ENCODE results near the gene S100A14.

Gene S100A14

DNA sequence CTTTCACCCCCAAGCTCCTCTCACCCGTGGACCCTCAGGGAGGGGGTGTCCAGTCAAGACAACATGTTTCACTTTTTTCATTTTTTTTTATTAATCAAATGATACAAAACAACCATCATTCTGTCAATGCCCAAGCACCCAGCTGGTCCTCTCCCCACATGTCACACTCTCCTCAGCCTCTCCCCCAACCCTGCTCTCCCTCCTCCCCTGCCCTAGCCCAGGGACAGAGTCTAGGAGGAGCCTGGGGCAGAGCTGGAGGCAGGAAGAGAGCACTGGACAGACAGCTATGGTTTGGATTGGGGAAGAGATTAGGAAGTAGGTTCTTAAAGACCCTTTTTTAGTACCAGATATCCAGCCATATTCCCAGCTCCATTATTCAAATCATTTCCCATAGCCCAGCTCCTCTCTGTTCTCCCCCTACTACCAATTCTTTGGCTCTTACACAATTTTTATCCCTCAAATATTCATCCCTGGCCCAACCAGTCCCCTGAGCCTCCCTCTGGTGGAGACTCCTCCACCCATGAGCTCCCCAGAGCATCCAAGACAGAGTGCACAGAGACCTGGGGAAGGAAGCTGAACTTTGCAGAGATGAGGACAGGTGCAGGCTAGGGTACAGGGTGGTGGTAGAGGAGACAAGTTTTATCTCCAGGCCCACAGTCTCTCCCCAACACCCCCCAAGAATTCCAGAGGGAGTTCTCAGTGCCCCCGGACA is 1.8 kb downstream of the S100A14 start:
- Histone ChIP-seq H3K9ac (ENCODE audit: low read length) (no peak overlapping the region), H3K27me3 (replicated peaks; ENCODE audit: control insufficient read depth, insufficient read depth, low read length) (no peaks in the 10 kb centered on the region), H3K9me3 (ENCODE audit: control insufficient read depth, low read length) (no peaks in the 10 kb centered on the region), H3K4me1 (ENCODE audit: control insufficient read depth, insufficient read depth, low read length) (peaks cover 49% of the 10 kb centered on the region), H3K36me3 (ENCODE audit: control insufficient read depth, insufficient read depth, low read length, severe bottlenecking) (peaks cover 11% of the 10 kb centered on the region), H3K4me3 (ENCODE audit: low read length) (no peak overlapping the region)
- no peak for DNase-seq (ENCODE audit: low read depth)

DNA sequence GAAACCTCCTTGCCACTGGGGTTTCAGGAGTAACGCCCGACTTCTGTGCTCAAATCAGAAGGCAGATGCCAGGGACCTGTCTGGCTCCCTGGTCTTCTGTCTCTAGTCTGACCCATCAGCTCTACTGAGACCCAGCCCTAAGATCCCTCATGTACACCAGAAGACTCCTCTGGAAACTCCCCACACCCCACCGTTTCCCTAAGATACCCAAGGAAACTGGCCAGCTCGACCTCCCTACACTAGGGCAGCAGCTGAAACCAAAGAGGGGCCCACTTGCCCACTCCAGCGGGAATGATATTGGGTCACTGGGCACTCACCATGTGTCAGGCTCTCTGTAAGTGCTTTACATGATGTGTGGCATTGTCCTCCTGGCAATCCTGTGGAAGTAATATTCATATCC is 2.7 kb downstream of the S100A14 start:
- peaks cover 58% of the 10 kb centered on the region for H3K4me1 ChIP-seq (ENCODE audit: control insufficient read depth, insufficient read depth, low read length)
- peak overlapping the region; percentile 91 for H3K4me3 ChIP-seq (ENCODE audit: low read length)
- no peaks in the 10 kb centered on the region for H3K27me3 ChIP-seq (replicated peaks; ENCODE audit: control insufficient read depth, insufficient read depth, low read length)
- peaks cover 1% of the 10 kb centered on the region for H3K36me3 ChIP-seq (ENCODE audit: control insufficient read depth, insufficient read depth, low read length, severe bottlenecking)
- no peaks in the 10 kb centered on the region for H3K9me3 ChIP-seq (ENCODE audit: control insufficient read depth, low read length)
- DNase-seq (ENCODE audit: low read depth): no peak
- peak overlapping the region; percentile 95 for H3K9ac ChIP-seq (ENCODE audit: low read length)

DNA sequence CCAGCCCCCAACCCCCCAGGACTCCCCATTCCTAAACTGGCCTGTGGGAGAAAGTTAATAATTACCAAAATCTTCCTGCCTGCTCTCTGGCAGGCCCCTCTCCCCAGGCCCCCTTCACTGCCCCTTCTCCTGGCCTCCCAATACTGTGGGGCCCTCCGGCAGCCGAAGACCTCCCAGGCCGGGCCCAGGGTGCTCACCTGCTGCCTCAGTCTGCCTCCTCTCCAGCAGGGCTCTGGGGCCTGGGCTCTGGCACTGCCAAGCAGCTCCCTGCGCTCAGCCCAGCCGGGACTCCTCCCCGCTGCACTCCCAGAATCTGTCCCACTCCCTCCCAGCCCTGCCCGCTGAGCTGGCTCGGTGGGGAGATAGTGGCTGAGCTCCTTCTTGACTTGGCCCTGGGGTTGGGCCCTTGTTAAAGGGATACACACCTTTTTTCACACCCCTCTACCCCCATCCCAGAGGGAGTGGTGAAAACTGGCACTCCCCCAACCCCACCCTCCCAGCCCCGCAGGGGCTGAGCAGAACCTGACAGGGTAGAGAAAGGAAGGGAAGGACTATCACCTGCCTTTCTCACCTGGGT is 3.3 kb downstream of the S100A14 start, which contains the start of gene S100A16:
TSS of gene S100A16 (minus strand) at position 383 of the 577 bp plus-strand sequence. CDS start 4,986 bp downstream, outside the sequence.
- no peaks in the 10 kb centered on the region for H3K27me3 ChIP-seq (replicated peaks; ENCODE audit: control insufficient read depth, insufficient read depth, low read length)
- H3K9ac ChIP-seq (ENCODE audit: low read length): peak within 1 kb of the TSS; percentile 95
- H3K36me3 ChIP-seq (ENCODE audit: control insufficient read depth, insufficient read depth, low read length, severe bottlenecking): peaks cover 3% of the 10 kb centered on the region
- H3K4me1 ChIP-seq (ENCODE audit: control insufficient read depth, insufficient read depth, low read length): peaks cover 61% of the 10 kb centered on the region
- peak within 1 kb of the TSS; percentile 91 for H3K4me3 ChIP-seq (ENCODE audit: low read length)
- peak; percentile 85 for DNase-seq (ENCODE audit: low read depth)
- no peaks in the 10 kb centered on the region for H3K9me3 ChIP-seq (ENCODE audit: control insufficient read depth, low read length)

DNA sequence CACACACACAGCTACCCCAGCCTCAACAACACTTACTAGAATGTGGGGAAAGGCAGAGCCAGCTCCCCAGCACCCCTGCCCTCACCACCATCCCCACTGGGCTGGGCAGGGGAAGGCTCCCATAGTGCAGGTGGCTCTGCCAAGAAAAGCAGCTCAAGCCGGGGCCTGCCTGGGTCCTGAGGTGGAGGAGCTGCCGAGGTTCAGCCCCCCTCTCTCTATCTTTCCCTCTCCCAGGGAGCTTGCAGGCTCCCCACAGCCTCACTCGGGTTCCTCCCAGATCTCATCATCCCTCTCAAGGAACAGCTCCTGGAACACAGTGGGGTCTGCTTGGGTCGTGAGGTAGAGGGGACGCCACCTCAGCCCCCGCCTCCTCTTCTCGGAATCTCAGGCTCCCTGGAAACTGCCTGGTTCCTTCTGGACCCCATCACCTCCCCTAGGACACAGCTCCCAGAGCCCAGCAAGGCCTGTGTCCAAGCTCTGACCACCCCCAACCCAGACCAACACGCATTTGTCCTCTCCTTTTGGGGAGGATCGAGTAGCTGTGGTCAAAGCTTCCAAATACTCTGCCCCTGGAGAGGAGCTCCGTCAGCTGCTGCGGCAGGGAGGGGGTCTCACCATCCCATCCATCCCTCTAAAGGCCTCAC is 3.9 kb downstream of the S100A14 start:
- H3K9ac ChIP-seq (ENCODE audit: low read length): peak overlapping the region; percentile 95
- no peaks in the 10 kb centered on the region for H3K9me3 ChIP-seq (ENCODE audit: control insufficient read depth, low read length)
- H3K4me3 ChIP-seq (ENCODE audit: low read length): peak overlapping the region; percentile 91
- no peaks in the 10 kb centered on the region for H3K27me3 ChIP-seq (replicated peaks; ENCODE audit: control insufficient read depth, insufficient read depth, low read length)
- peaks cover 9% of the 10 kb centered on the region for H3K36me3 ChIP-seq (ENCODE audit: control insufficient read depth, insufficient read depth, low read length, severe bottlenecking)
- peak; percentile 61 for DNase-seq (ENCODE audit: low read depth)
- H3K4me1 ChIP-seq (ENCODE audit: control insufficient read depth, insufficient read depth, low read length): peaks cover 57% of the 10 kb centered on the region

DNA sequence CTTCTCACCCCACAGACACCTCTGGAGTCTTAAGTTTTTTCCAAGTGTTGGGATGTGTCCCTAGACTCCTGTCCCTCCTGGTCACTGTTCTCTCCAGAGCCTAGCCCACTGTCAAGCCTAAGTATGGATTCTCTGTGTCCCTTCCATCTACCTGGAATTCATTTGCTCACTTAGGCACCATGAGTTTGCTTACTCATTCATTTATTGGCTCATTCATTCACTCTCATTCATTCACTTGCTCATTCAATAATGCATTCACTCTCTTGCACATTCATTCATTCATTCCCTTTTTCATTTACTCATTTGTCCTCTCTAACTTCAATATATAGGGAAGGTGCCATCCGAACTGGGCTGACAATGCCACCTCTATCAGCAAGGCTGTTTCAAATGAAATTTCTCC is 4.8 kb downstream of the S100A14 start:
- DNase-seq (ENCODE audit: low read depth): no peak
- H3K36me3 ChIP-seq (ENCODE audit: control insufficient read depth, insufficient read depth, low read length, severe bottlenecking): peaks cover 17% of the 10 kb centered on the region
- H3K9ac ChIP-seq (ENCODE audit: low read length): peak overlapping the region; percentile 95
- H3K4me1 ChIP-seq (ENCODE audit: control insufficient read depth, insufficient read depth, low read length): peaks cover 48% of the 10 kb centered on the region
- H3K27me3 ChIP-seq (replicated peaks; ENCODE audit: control insufficient read depth, insufficient read depth, low read length): no peaks in the 10 kb centered on the region
- H3K4me3 ChIP-seq (ENCODE audit: low read length): peak overlapping the region; percentile 91
- no peaks in the 10 kb centered on the region for H3K9me3 ChIP-seq (ENCODE audit: control insufficient read depth, low read length)

DNA sequence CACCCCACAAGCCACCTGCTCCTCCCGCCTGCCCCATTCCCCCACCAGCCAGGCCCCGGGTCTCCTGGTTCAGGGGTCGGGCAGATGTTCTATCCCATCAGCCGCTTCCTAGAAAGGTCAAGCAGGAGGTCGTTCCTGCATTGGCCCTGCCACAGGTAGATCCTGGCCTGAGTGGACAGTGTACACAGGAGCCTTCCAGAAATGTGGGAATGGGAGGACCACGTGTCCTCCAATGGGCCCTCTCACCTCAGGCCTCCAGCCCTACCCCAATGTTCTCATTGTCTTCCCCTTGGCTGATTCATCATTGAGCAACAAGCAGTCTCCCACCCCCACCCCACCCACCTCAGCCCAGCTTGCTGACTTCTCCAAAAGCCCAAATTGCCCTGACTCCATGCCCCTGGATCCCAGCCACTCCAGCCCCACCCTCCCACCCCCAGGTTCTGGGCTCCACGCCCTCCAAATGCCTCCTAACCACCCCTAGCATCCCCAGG is 5.3 kb downstream of the S100A14 start:
- Histone ChIP-seq H3K9me3 (ENCODE audit: control insufficient read depth, low read length) (no peaks in the 10 kb centered on the region), H3K4me3 (ENCODE audit: low read length) (peak overlapping the region; percentile 91), H3K27me3 (replicated peaks; ENCODE audit: control insufficient read depth, insufficient read depth, low read length) (no peaks in the 10 kb centered on the region), H3K9ac (ENCODE audit: low read length) (no peak overlapping the region), H3K4me1 (ENCODE audit: control insufficient read depth, insufficient read depth, low read length) (peaks cover 43% of the 10 kb centered on the region), H3K36me3 (ENCODE audit: control insufficient read depth, insufficient read depth, low read length, severe bottlenecking) (peaks cover 22% of the 10 kb centered on the region)
- peak; percentile 64 for DNase-seq (ENCODE audit: low read depth)

DNA sequence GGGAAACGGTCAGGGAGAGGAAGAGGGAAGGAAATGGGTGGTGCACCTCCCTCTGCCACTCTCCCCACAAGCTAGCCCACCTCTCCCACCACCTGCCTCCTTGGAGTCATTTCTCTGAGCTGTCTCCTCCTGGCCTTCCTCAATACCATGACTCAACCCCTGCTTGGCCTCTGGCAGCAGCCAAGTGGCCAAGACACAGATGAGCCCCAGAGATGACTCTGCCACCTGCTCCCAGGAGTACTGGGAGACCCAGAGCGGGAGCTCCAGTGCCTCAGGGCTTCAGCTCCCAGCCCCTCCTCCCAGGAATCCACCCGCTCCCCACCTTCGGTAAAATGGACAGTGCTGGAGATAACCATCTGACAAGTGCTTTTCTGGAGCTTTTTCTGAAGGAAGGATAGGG is 5.8 kb downstream of the S100A14 start:
- no peaks in the 10 kb centered on the region for H3K27me3 ChIP-seq (replicated peaks; ENCODE audit: control insufficient read depth, insufficient read depth, low read length)
- peak overlapping the region; percentile 73 for H3K4me3 ChIP-seq (ENCODE audit: low read length)
- H3K36me3 ChIP-seq (ENCODE audit: control insufficient read depth, insufficient read depth, low read length, severe bottlenecking): peaks cover 26% of the 10 kb centered on the region
- no peaks in the 10 kb centered on the region for H3K9me3 ChIP-seq (ENCODE audit: control insufficient read depth, low read length)
- H3K4me1 ChIP-seq (ENCODE audit: control insufficient read depth, insufficient read depth, low read length): peaks cover 43% of the 10 kb centered on the region
- DNase-seq (ENCODE audit: low read depth): peak; percentile 34
- H3K9ac ChIP-seq (ENCODE audit: low read length): peak overlapping the region; percentile 74

DNA sequence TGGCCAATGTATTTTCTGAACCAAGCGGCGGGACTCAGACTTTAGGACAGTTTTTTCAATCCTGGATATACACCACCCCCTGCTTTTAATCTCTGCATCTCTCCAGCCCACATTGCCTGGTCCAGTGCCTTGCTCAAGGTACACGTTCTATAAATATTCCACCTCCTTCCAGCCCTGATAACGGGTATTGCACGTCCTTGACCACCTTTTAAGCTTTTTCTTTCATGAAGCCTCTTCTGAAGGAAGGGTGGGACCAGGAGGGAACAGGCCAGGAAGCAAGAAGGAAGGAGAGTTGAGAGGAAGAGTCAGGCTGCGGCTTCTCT is 6.6 kb downstream of the S100A14 start:
- no peak for DNase-seq (ENCODE audit: low read depth)
- H3K4me1 ChIP-seq (ENCODE audit: control insufficient read depth, insufficient read depth, low read length): peaks cover 43% of the 10 kb centered on the region
- peak overlapping the region; percentile 74 for H3K9ac ChIP-seq (ENCODE audit: low read length)
- no peaks in the 10 kb centered on the region for H3K27me3 ChIP-seq (replicated peaks; ENCODE audit: control insufficient read depth, insufficient read depth, low read length)
- H3K9me3 ChIP-seq (ENCODE audit: control insufficient read depth, low read length): no peaks in the 10 kb centered on the region
- H3K4me3 ChIP-seq (ENCODE audit: low read length): peak overlapping the region; percentile 73
- H3K36me3 ChIP-seq (ENCODE audit: control insufficient read depth, insufficient read depth, low read length, severe bottlenecking): peaks cover 30% of the 10 kb centered on the region

DNA sequence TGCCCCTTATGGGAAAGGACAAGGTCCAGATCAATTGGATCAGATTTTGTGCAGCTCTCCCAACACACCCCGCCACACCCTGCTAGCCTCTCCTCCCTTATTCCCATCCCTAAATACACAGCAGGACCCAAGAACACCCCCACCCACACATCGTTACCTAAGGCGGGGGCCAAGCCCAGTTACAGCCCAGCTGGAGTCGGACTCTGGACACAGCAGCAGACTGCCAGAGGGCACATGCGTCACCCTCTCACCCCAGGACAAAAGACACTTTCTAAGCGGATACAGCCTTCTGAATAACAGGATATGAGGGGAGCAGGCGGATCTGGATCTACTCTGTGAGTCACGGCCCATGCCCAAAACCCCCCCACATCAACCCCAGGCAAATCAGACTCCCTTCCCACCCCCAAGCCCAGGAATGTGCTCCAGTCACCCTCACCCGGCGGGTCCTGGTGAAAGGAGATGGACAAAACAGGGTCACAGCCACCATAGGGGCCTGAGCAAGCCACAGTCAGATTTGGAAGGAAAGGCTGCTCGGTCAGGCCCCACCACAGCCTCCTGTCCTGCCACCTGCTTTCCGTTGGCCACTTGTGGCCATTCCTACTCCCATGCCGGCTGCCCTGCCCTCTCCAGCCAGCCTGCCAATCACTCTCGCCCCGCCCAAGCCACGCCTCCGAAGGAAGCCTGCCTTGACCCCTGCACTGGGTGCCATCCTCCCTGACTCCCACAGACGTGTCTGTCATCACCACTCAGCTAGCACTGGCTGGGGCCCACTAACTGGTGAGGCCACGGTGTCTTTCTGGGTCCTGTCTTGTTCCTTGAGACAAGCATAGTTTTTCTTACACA is 7.2 kb downstream of the S100A14 start:
- no peaks in the 10 kb centered on the region for H3K27me3 ChIP-seq (replicated peaks; ENCODE audit: control insufficient read depth, insufficient read depth, low read length)
- peaks cover 43% of the 10 kb centered on the region for H3K4me1 ChIP-seq (ENCODE audit: control insufficient read depth, insufficient read depth, low read length)
- H3K4me3 ChIP-seq (ENCODE audit: low read length): peak overlapping the region; percentile 73
- peaks cover 30% of the 10 kb centered on the region for H3K36me3 ChIP-seq (ENCODE audit: control insufficient read depth, insufficient read depth, low read length, severe bottlenecking)
- no peaks in the 10 kb centered on the region for H3K9me3 ChIP-seq (ENCODE audit: control insufficient read depth, low read length)
- DNase-seq (ENCODE audit: low read depth): peak; percentile 82
- peak overlapping the region; percentile 74 for H3K9ac ChIP-seq (ENCODE audit: low read length)

DNA sequence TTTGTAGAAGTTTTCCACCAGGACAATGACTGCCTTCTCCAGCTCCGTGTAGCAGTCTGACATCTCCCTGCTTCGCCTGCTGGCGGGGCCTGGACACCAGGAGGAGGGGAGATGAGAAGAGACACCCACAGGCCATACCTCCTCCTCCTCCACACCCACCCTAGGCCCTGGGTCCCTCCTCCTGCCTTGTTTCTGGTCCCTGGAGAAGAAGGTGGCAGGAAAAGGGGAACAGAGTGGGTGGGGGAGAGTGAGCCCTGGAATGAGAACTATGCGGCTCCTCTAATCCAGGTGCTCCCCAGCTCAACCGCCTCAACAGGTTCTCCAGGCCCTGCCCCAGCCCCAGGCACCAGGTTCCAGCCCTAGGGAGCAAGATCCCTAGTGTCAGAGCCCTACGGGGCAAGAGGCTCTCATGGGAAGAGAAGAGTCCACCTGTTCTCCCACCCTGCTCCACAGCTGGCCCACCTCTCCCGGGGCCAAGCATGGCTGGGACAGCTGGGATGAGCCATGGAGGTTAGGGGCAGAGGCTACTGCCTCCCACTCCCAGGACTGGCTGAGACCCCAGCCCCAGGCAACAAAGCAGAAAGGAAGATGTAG is 7.9 kb downstream of the S100A14 start:
- Histone ChIP-seq H3K4me1 (ENCODE audit: control insufficient read depth, insufficient read depth, low read length) (peaks cover 39% of the 10 kb centered on the region), H3K27me3 (replicated peaks; ENCODE audit: control insufficient read depth, insufficient read depth, low read length) (no peaks in the 10 kb centered on the region), H3K4me3 (ENCODE audit: low read length) (peak overlapping the region; percentile 73), H3K9ac (ENCODE audit: low read length) (peak overlapping the region; percentile 74), H3K36me3 (ENCODE audit: control insufficient read depth, insufficient read depth, low read length, severe bottlenecking) (peaks cover 30% of the 10 kb centered on the region), H3K9me3 (ENCODE audit: control insufficient read depth, low read length) (no peaks in the 10 kb centered on the region)
- DNase-seq (ENCODE audit: low read depth): no peak
